ENCODE results near the gene PHLPP1.

PHLPP1 gene

GRCh38 chr18:63028380-63028779 lies 313.0 kb downstream of the PHLPP1 start:
- DNase-seq = no peak
